Measurements from ENCODE around the gene TRAPPC4. TPM values are rescaled to one million over a fixed set of nuclear protein-coding genes. Genes with fewer than 3 reads are reported as not detected.
"Not testable (repeated sequence)": the region's sequence is repeated elsewhere in the genome, so short reads cannot be mapped to it uniquely, and the experiment has no call there.

The TRAPPC4 gene
- total RNA-seq, 4 donors from 2014 or later = 43.0 to 82.8 (median 66.9) TPM

DNA sequence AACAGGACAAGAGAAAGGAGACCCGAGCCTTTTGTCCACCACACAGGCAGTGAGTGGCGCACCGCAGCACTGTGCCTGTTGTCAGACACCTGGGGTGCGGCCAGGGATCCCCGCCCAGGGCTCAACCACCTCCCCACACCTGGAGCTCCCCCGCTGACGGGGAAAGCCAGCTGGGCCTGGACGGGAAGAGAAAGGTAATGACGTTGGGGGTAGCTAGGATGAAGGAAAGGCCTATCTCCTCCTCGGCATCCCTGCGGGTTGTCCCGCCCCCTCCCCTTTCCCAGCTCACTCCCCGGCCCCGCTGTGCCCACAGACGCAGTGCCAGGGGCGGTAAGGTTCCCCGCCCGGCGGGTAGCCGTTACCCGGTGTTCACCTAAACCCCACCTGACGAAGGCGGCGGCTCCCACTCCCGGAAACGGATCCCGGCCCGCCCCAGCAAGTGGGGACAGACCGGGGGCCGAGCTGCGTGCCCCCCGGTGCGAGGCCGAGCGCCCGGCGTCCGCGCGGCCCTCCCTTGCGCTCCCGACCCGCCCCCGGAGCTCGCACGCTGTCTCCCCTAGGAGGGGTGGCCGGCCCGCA is 37.9 kb downstream of the TRAPPC4 start:
- TF ChIP-seq POLR2A (IDR thresholded peaks at IDR 0.05) (no peak), CTCF (IDR thresholded peaks at IDR 0.05 in 4 of 5, conservative IDR thresholded peaks at IDR 0.05 in 1 of 5) (no peak)
- Histone ChIP-seq H3K4me3 (peak overlapping the region; percentile 73 to 84 (median 78)), H3K4me1 (peaks cover 13 to 15% of the 10 kb centered on the region in 2 donors), H3K9me3 (no peaks in the 10 kb centered on the region), H3K27ac (peak overlapping the region; percentile 83 to 91 (median 88)), H3K36me3 (peaks cover 0 to 39% of the 10 kb centered on the region in 2 donors), H3K27me3 (no peaks in the 10 kb centered on the region)
- in situ Hi-C loops (cut with MboI; ENCODE audit: low sequenced_read_pairs in 4 of 4) = no loop called here
- DNase-seq = peak in 1 of 2 donors; percentile 28
- intact Hi-C loops (cut with DNase I; ENCODE audit: low total_unique reads) = loop anchor here (2.0 kb wide), 2 partner anchors 38 to 60 kb away; a partner anchor contains a TSS
- peak; percentile 6 to 22 for ATAC-seq

DNA sequence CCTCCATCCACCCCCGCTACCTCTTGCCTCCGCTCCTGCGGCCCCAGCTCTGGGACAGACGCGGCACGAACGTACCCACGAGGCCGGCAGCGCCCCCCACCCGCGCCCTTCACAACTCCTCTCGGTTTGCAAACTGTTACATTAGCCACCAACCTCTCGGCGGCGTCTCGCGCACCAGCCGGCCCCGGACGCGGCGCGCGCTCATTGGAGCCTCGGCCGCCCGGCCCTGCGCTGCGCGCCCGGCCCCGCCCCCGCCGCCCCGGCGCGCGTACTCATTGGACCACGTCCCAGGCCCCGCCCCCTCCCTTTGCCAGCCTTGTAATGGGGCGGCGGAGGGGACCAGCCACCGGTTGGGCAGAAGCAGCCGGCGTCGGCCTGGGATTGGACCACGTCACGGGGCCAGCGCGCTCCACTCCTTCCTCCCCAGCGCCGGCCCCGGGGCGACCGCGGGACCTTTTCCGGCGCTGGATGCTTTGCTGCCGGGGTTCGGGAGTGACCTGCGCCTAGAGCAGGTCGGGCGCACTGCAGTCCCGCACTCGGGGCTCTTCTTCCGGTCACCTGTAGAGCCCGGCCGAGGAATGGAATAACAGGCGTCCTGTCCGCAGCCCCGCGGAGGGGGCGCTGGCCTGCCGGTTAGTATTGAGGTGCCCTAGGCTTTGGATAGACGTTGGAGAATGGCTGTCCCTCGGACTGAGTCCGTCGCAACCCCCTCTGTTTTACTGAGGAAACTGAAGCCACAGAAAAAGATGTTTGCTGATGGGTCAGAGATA is 38.6 kb downstream of the TRAPPC4 start, which contains the start of gene HYOU1:
Gene HYOU1 (minus strand): TSS at position 206 of the 770 bp plus-strand sequence. CDS start 1,045 bp downstream, outside the sequence.
- peaks cover 0 to 32% of the 10 kb centered on the region in 2 donors for H3K36me3 ChIP-seq
- in situ Hi-C loops (cut with MboI; ENCODE audit: low sequenced_read_pairs in 4 of 4) = no loop called here
- TF ChIP-seq POLR2A (IDR thresholded peaks at IDR 0.05) (peak; percentile 94 to 95), CTCF (IDR thresholded peaks at IDR 0.05 in 4 of 5, conservative IDR thresholded peaks at IDR 0.05 in 1 of 5) (peak in 2 of 5 experiments; percentile 19 to 36)
- H3K9me3 ChIP-seq = no peaks in the 10 kb centered on the region
- intact Hi-C loops (cut with DNase I; ENCODE audit: low total_unique reads) = loop anchor here (1.0 to 2.0 kb wide), 5 partner anchors 10 to 64 kb away; partner anchors contain the start of genes HINFP and VPS11
- peak within 1 kb of the TSS; percentile 83 to 95 (median 88) for H3K27ac ChIP-seq
- DNase-seq (peak; percentile 97), ATAC-seq (peak; percentile 92 to 93)
- no peaks in the 10 kb centered on the region for H3K27me3 ChIP-seq
- peaks cover 13 to 16% of the 10 kb centered on the region in 2 donors for H3K4me1 ChIP-seq
- H3K4me3 ChIP-seq = peak within 1 kb of the TSS; percentile 73 to 92 (median 80)

- H3K4me3 ChIP-seq; H3K27ac ChIP-seq; H3K27me3 ChIP-seq; intact Hi-C loops (cut with DNase I; ENCODE audit: low total_unique reads); in situ Hi-C loops (cut with MboI; ENCODE audit: low sequenced_read_pairs in 4 of 4); H3K9me3 ChIP-seq; DNase-seq; ATAC-seq: not testable (repeated sequence)
- Histone ChIP-seq H3K36me3 (peaks cover 0 to 13% of the 10 kb centered on the region in 2 donors), H3K4me1 (peaks cover 13 to 24% of the 10 kb centered on the region in 2 donors)
Observed at GRCh38 chr11:119059128-119059527, 40.6 kb downstream of the TRAPPC4 start.

- intact Hi-C loops (cut with DNase I; ENCODE audit: low total_unique reads) (loop anchor here (10.0 kb wide), 1 partner anchor 144 kb away; the partner anchor contains the start of gene CBL), in situ Hi-C loops (cut with MboI; ENCODE audit: low sequenced_read_pairs in 4 of 4) (no loop called here)
- TF ChIP-seq CTCF (IDR thresholded peaks at IDR 0.05 in 4 of 5, conservative IDR thresholded peaks at IDR 0.05 in 1 of 5) = no peak
- no peak for TF ChIP-seq POLR2A (IDR thresholded peaks at IDR 0.05)
- ATAC-seq = no peak
- Histone ChIP-seq H3K27ac (no peak overlapping the region), H3K36me3 (peaks cover 0 to 5% of the 10 kb centered on the region in 2 donors), H3K9me3 (no peaks in the 10 kb centered on the region), H3K4me1 (peaks cover 12 to 20% of the 10 kb centered on the region in 2 donors), H3K4me3 (no peak overlapping the region), H3K27me3 (no peaks in the 10 kb centered on the region)
- no peak for DNase-seq
Observed at GRCh38 chr11:119061256-119061655, 42.7 kb downstream of the TRAPPC4 start.

DNA sequence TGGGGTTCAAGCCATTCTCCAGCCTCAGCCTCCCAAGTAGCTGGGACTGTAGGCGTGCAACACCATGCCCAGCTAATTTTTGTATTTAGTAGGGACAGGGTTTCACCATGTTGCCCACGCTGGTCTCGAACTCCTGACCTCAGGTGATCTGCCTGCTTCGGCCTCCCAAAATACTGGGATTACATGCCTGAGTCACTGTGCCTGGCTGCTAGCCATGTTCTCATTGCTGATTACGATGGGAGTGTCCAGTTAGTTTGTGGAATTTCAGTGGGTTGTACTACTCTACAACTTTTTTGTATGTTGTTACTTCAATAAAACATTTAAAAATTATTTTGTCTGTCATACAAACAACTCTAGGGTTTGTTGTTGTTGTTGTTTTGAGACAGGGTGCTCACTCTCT is 44.2 kb downstream of the TRAPPC4 start:
- H3K36me3 ChIP-seq = peaks cover 0 to 5% of the 10 kb centered on the region in 2 donors
- in situ Hi-C loops (cut with MboI; ENCODE audit: low sequenced_read_pairs in 4 of 4) (no loop called here), intact Hi-C loops (cut with DNase I; ENCODE audit: low total_unique reads) (loop anchor here (10.0 kb wide), 1 partner anchor 142 kb away; the partner anchor contains the start of gene CBL)
- TF ChIP-seq CTCF (IDR thresholded peaks at IDR 0.05 in 4 of 5, conservative IDR thresholded peaks at IDR 0.05 in 1 of 5) = no peak
- no peak for TF ChIP-seq POLR2A (IDR thresholded peaks at IDR 0.05)
- no peaks in the 10 kb centered on the region for H3K27me3 ChIP-seq
- DNase-seq = no peak
- no peak for ATAC-seq
- no peak overlapping the region for H3K4me3 ChIP-seq
- no peaks in the 10 kb centered on the region for H3K9me3 ChIP-seq
- H3K4me1 ChIP-seq = peaks cover 18 to 26% of the 10 kb centered on the region in 2 donors
- H3K27ac ChIP-seq = peak overlapping the region in 2 of 4 donors; percentile 3 to 26
